Endothelial cell of umbilical vein (primary cell): ENCODE measurements around the gene PIK3C2G.

Source experiments
- EZH2 ChIP-seq: IDR thresholded peaks from 2 replicates; pipeline ENCODE4 v1.6.1; 2012; ENCODE audit warnings: borderline replicate concordance, low read depth, mild to moderate bottlenecking, moderate library complexity, low read length, inconsistent platforms; ENCODE audit not compliant: severe bottlenecking
- FOS ChIP-seq: IDR thresholded peaks from 2 replicates; pipeline ENCODE4 v1.6.1; 2011; ENCODE audit warnings: mild to moderate bottlenecking, low read length, moderate library complexity, borderline replicate concordance; ENCODE audit not compliant: insufficient read depth
- GATA2 ChIP-seq: IDR thresholded peaks from 2 replicates; pipeline ENCODE4 v1.7.0; 2011; ENCODE audit warnings: low read depth, mild to moderate bottlenecking, moderate library complexity, mixed read lengths, low read length; ENCODE audit not compliant: insufficient read length, insufficient read depth
- JUN ChIP-seq: IDR thresholded peaks from 2 replicates; pipeline ENCODE4 v1.6.1; 2011; ENCODE audit warnings: borderline replicate concordance, low read depth; ENCODE audit not compliant: insufficient read length, insufficient read depth
- MYC ChIP-seq: IDR thresholded peaks from one replicate; pipeline ENCODE4 v1.6.1; 2011; ENCODE audit warnings: mild to moderate bottlenecking, low read depth, low read length
- POLR2A ChIP-seq: IDR thresholded peaks from 2 replicates; pipeline ENCODE4 v1.6.1; 2012; ENCODE audit warnings: low read depth, mild to moderate bottlenecking, control low read depth, low read length
- POLR2AphosphoS5 ChIP-seq: IDR thresholded peaks from 2 replicates; pipeline ENCODE4 v1.6.1; 2012; ENCODE audit warnings: low read depth, mild to moderate bottlenecking, control low read depth, low read length, moderate library complexity; ENCODE audit not compliant: insufficient read depth
- TF ChIP-seq, protein P1 (sequence below): IDR thresholded peaks from 2 replicates; pipeline ENCODE4 v1.6.1; 2011; ENCODE audit not compliant: insufficient read depth, insufficient read length
- TF ChIP-seq, protein P2 (sequence below), 2 donors: IDR thresholded peaks; 1 replicate in 1 of 2; 2 replicates in 1 of 2; pipeline ENCODE4 v1.5.1; 2011; ENCODE audit warnings: low read length in 2 of 2, mild to moderate bottlenecking in 2 of 2, moderate library complexity in 2 of 2, control low read depth in 1 of 2, inconsistent platforms in 1 of 2, low read depth in 1 of 2; ENCODE audit not compliant: insufficient read depth in 1 of 2; ENCODE audit errors: extremely low read depth in 1 of 2

- TF ChIP-seq, protein P1, sequence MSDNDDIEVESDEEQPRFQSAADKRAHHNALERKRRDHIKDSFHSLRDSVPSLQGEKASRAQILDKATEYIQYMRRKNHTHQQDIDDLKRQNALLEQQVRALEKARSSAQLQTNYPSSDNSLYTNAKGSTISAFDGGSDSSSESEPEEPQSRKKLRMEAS = no peak
- TF ChIP-seq, protein P2, sequence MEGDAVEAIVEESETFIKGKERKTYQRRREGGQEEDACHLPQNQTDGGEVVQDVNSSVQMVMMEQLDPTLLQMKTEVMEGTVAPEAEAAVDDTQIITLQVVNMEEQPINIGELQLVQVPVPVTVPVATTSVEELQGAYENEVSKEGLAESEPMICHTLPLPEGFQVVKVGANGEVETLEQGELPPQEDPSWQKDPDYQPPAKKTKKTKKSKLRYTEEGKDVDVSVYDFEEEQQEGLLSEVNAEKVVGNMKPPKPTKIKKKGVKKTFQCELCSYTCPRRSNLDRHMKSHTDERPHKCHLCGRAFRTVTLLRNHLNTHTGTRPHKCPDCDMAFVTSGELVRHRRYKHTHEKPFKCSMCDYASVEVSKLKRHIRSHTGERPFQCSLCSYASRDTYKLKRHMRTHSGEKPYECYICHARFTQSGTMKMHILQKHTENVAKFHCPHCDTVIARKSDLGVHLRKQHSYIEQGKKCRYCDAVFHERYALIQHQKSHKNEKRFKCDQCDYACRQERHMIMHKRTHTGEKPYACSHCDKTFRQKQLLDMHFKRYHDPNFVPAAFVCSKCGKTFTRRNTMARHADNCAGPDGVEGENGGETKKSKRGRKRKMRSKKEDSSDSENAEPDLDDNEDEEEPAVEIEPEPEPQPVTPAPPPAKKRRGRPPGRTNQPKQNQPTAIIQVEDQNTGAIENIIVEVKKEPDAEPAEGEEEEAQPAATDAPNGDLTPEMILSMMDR (IDR thresholded peaks at IDR 0.05; ENCODE audit: extremely low read depth in 1 of 2, insufficient read depth in 1 of 2, low read depth in 1 of 2, low read length in 2 of 2) = no peak
- TF ChIP-seq EZH2 (no peak), POLR2A (no peak), POLR2AphosphoS5 (no peak), MYC (no peak), GATA2 (no peak), FOS (no peak), JUN (no peak)
These were observed 160.5 kb downstream of the PIK3C2G start for GRCh38 chr12:18421867-18422266.
